GM18507 (cell line): ENCODE results near the gene CIC.

Experiments
- DNase-seq: peaks from one replicate; pipeline ENCODE4 v3.0.0; 2011; ENCODE audit warnings: low read depth; ENCODE audit not compliant: insufficient read length; ENCODE audit errors: extremely low spot score
- FAIRE-seq: peaks from 2 replicates; lab custom pipeline; 2011; peaks lifted over from hg19 to GRCh38; lab: Jason Lieb, UNC

The CIC gene

GRCh38 chr19:42242512-42243409 is 26.3 kb upstream of the CIC start, which contains the start of gene GSK3A:
Gene GSK3A (minus strand): TSS chr19:42242602. CDS start chr19:42242465, 137 bp downstream.
- DNase-seq (peak; percentile 81), FAIRE-seq (peak; percentile 99)

GRCh38 chr19:42244347-42245220 is 24.5 kb upstream of the CIC start:
- DNase-seq, result peak; percentile 68
- FAIRE-seq, result peak; percentile 98

GRCh38 chr19:42245231-42245630 is 23.8 kb upstream of the CIC start:
- no peak for FAIRE-seq
- DNase-seq, result no peak

- FAIRE-seq (no peak), DNase-seq (no peak)
Measured at GRCh38 chr19:42246143-42246921, 22.7 kb upstream of the CIC start.

GRCh38 chr19:42246922-42247639 is 22.0 kb upstream of the CIC start:
- FAIRE-seq (no peak), DNase-seq (no peak)

GRCh38 chr19:42247640-42248199 is 21.3 kb upstream of the CIC start:
- DNase-seq (no peak), FAIRE-seq (no peak)

- FAIRE-seq (no peak), DNase-seq (no peak)
Measured at GRCh38 chr19:42248270-42249148, 20.5 kb upstream of the CIC start.

GRCh38 chr19:42249149-42249750 is 19.8 kb upstream of the CIC start:
- DNase-seq, result no peak
- FAIRE-seq, result no peak

GRCh38 chr19:42249769-42250168 is 19.3 kb upstream of the CIC start:
- DNase-seq (no peak), FAIRE-seq (no peak)

- FAIRE-seq, result no peak
- DNase-seq, result no peak
Measured at GRCh38 chr19:42250183-42250665, 18.8 kb upstream of the CIC start.

- FAIRE-seq (no peak), DNase-seq (no peak)
Measured at GRCh38 chr19:42250666-42251531, 18.2 kb upstream of the CIC start.

- DNase-seq, result no peak
- FAIRE-seq, result no peak
Measured at GRCh38 chr19:42251572-42252358, 17.3 kb upstream of the CIC start.

GRCh38 chr19:42252365-42253244 is 16.4 kb upstream of the CIC start:
- peak; percentile 35 for FAIRE-seq
- DNase-seq, result no peak

GRCh38 chr19:42253245-42254088 is 15.6 kb upstream of the CIC start:
- DNase-seq (no peak), FAIRE-seq (peak; percentile 74)
